ENCODE measurements around the gene TDP1.

GRCh38 chr14:90039253-90040010, 83.7 kb downstream of the TDP1 start:
- TF ChIP-seq EZH2phosphoT487 (IDR thresholded peaks at IDR 0.05) = no peak
- TF ChIP-seq CTCF (IDR thresholded peaks at IDR 0.05) = no peak
- TF ChIP-seq EZH2 (IDR thresholded peaks at IDR 0.05) = no peak

Measured in neural progenitor cell (in vitro differentiated cells).